ENCODE data around the gene MLLT3.

The MLLT3 gene

DNA sequence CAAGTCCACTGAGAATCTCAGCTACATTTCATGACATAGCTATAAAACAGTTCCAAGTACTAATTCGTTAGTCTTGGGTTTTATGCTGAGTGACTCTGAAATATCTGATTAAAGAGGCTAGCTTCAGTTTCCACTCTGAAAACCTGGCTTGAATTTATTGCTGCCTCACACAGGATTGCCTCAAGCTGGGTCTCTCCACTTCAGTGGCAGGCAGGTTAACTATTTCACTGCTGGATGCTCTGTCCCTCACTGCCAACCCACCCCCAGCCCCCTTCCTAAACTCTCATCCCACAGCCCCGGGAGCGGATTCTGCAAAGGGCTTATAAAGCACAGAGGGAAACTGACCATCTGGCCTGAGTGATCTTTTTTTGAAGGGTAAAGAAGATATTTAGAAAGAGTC is 318.3 kb downstream of the MLLT3 start:
- FAIRE-seq (no peak), DNase-seq (ENCODE audit: insufficient read length) (no peak)
- TF ChIP-seq TAF1 (IDR thresholded peaks at IDR 0.05; ENCODE audit: borderline replicate concordance, low read depth, low read length) (no peak), POLR2AphosphoS5 (IDR thresholded peaks at IDR 0.05; ENCODE audit: low read depth, low read length) (no peak), POLR2A (IDR thresholded peaks at IDR 0.05; ENCODE audit: low read depth, low read length) (no peak)

DNA sequence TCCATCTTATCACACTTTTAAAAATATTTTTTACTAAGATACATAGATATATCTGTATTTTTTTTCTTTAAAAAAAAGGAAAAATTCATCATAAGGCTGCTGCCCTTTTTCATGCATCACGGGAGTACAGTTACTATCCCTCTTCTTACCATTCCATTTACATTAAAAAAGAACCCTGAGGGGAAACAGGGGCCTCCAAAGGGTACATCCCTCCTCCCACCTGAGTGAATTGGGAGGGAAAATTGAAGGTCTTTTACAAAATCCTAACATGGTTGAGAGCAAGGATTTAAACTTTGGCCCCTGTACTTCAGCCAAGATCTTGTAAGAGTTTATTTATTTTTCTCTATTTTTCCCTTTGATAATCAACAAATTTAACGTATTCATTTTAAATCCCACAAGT is 319.2 kb downstream of the MLLT3 start:
- DNase-seq (ENCODE audit: insufficient read length) (no peak), FAIRE-seq (no peak)
- no peak for TF ChIP-seq POLR2A (IDR thresholded peaks at IDR 0.05; ENCODE audit: low read depth, low read length)
- no peak for TF ChIP-seq TAF1 (IDR thresholded peaks at IDR 0.05; ENCODE audit: borderline replicate concordance, low read depth, low read length)
- TF ChIP-seq POLR2AphosphoS5 (IDR thresholded peaks at IDR 0.05; ENCODE audit: low read depth, low read length): no peak

DNA sequence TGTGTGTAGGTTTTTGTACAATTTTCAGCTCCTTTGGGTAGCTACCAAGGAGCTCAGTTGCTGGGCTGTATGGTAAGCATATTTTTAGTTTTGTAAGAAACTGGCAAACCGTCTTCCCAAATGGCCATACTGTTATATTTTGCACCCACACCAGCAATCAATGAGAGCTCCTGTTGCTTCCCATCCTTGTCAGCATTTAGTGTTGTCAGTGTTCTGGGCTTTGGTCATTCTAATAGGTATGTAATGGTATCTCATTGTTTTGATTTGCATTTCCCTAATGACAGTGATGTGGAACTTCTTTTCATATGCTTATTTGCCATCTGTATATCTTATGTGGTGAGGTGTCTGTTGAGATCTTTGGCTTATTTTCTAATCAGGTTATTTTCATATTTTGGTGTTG is 320.1 kb downstream of the MLLT3 start:
- DNase-seq (ENCODE audit: insufficient read length) (no peak), FAIRE-seq (no peak)
- no peak for TF ChIP-seq POLR2AphosphoS5 (IDR thresholded peaks at IDR 0.05; ENCODE audit: low read depth, low read length)
- no peak for TF ChIP-seq TAF1 (IDR thresholded peaks at IDR 0.05; ENCODE audit: borderline replicate concordance, low read depth, low read length)
- TF ChIP-seq POLR2A (IDR thresholded peaks at IDR 0.05; ENCODE audit: low read depth, low read length): no peak

DNA sequence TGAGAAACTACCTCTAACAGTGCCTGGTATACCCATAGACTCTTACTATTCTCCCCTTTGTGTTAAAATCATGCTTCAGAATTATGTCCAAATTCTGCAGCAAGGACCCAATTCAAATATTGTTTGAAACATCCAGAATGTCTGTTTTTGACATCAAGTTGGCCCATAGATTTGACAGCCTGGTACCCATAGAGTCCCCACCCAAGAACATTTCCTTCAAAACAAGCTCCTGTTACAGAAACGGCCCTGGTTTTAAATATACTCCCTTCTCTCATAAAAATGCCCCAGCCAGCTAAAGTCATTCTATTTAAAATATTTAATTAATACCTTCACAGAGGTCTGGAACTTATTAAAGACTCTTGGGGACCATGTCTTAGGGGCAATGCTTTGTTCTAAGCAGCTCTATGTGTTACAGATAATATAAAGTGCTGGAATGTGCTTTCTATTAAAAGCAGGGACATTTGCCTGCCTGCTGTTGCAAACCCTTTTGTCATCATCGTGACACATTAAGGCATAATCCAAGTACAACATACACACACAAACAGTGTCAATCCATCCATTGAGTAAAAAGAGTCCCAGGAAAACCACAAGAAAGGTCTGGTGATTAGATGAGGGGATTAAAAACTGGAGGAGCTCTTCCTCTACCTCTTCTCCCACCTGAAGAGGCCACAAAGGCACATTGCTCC is 321.7 kb downstream of the MLLT3 start:
- DNase-seq (ENCODE audit: insufficient read length) (no peak), FAIRE-seq (no peak)
- TF ChIP-seq POLR2A (IDR thresholded peaks at IDR 0.05; ENCODE audit: low read depth, low read length): no peak
- no peak for TF ChIP-seq POLR2AphosphoS5 (IDR thresholded peaks at IDR 0.05; ENCODE audit: low read depth, low read length)
- TF ChIP-seq TAF1 (IDR thresholded peaks at IDR 0.05; ENCODE audit: borderline replicate concordance, low read depth, low read length): no peak

DNA sequence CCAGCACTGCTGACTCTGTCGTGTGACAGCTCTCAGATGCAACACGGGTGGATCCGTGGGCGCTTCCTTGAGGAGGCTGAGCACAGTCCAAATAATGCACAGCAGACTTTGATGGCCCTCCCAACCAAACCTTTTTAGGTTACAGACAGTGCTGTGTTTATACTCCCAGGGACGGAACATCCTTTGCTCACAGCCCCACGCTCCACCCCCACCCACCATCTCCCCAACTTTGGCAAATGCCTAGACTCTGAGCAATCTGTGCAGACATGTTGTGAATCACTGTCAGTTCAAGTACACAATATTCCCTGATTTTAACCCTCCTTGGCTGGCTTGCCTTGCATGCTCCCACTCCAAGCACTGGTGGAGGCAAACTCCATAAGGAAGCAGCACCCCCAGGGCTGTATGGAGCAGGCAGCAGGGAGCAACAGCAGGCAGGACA is 324.6 kb downstream of the MLLT3 start:
- DNase-seq (ENCODE audit: insufficient read length) (no peak), FAIRE-seq (no peak)
- TF ChIP-seq POLR2AphosphoS5 (IDR thresholded peaks at IDR 0.05; ENCODE audit: low read depth, low read length) (no peak), POLR2A (IDR thresholded peaks at IDR 0.05; ENCODE audit: low read depth, low read length) (no peak), TAF1 (IDR thresholded peaks at IDR 0.05; ENCODE audit: borderline replicate concordance, low read depth, low read length) (no peak)

DNA sequence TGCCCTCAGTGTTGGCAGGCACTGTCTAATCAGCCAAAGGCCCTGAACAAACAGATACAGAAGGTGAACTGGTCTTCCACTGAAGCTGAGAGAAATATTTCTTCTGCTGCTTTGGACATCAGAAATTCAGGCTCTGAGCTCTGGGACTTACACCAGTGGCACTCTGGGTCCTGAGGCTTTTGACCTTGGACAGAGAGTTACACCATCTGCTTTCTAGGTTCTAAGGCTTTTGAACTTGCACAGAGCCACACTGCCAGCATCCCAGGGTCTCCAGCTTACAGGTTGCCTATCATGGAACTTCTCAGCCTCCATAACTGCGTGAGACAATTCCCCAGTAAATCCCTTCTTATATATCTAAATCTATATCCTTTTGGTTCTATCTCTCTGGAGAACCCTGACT is 326.7 kb downstream of the MLLT3 start:
- DNase-seq (ENCODE audit: insufficient read length): no peak
- TF ChIP-seq POLR2AphosphoS5 (IDR thresholded peaks at IDR 0.05; ENCODE audit: low read depth, low read length) (no peak), TAF1 (IDR thresholded peaks at IDR 0.05; ENCODE audit: borderline replicate concordance, low read depth, low read length) (no peak), POLR2A (IDR thresholded peaks at IDR 0.05; ENCODE audit: low read depth, low read length) (no peak)
- no peak for FAIRE-seq

- TF ChIP-seq TAF1 (IDR thresholded peaks at IDR 0.05; ENCODE audit: borderline replicate concordance, low read depth, low read length) (no peak), POLR2AphosphoS5 (IDR thresholded peaks at IDR 0.05; ENCODE audit: low read depth, low read length) (no peak), POLR2A (IDR thresholded peaks at IDR 0.05; ENCODE audit: low read depth, low read length) (no peak)
- DNase-seq (ENCODE audit: insufficient read length) (no peak), FAIRE-seq (no peak)
These were observed 328.1 kb downstream of the MLLT3 start for GRCh38 chr9:20294046-20294750.

- no peak for FAIRE-seq
- no peak for DNase-seq (ENCODE audit: insufficient read length)
- TF ChIP-seq POLR2A (IDR thresholded peaks at IDR 0.05; ENCODE audit: low read depth, low read length) (no peak), TAF1 (IDR thresholded peaks at IDR 0.05; ENCODE audit: borderline replicate concordance, low read depth, low read length) (no peak), POLR2AphosphoS5 (IDR thresholded peaks at IDR 0.05; ENCODE audit: low read depth, low read length) (no peak)
These were observed 330.3 kb downstream of the MLLT3 start for GRCh38 chr9:20292002-20292401.

Data from GM12892 (cell line).